HCT116 (cell line): ENCODE measurements around the gene GDPD1.

Experiments used
- CBX3 ChIP-seq: IDR thresholded peaks from 2 replicates; pipeline ENCODE4 v1.6.1; 2012; ENCODE audit warnings: low read depth
- CEBPB ChIP-seq: IDR thresholded peaks from 2 replicates; pipeline ENCODE4 v1.6.1; 2012; ENCODE audit warnings: low read depth
- EGR1 ChIP-seq: IDR thresholded peaks from 2 replicates; pipeline ENCODE4 v1.6.1; 2012; ENCODE audit warnings: low read depth
- EZH2 ChIP-seq: fragments of 200-600 bp; sonication (generic); IDR thresholded peaks from 2 replicates; pipeline ENCODE4 v1.6.1; 2017; ENCODE audit warnings: antibody characterized with exemption, mixed run types
- EZH2phosphoT487 ChIP-seq: fragments of 200-600 bp; IDR thresholded peaks from 2 replicates; pipeline ENCODE4 v1.6.1; 2018; ENCODE audit warnings: antibody characterized with exemption, borderline replicate concordance
- JUND ChIP-seq: IDR thresholded peaks from 2 replicates; pipeline ENCODE4 v1.6.1; 2012
- POLR2A ChIP-seq: IDR thresholded peaks from 2 replicates; pipeline ENCODE4 v1.7.0; 2011; ENCODE audit warnings: borderline replicate concordance; ENCODE audit not compliant: insufficient read depth, insufficient read length; ENCODE audit errors: extremely low read depth
- RAD21 ChIP-seq: IDR thresholded peaks from 2 replicates; pipeline ENCODE4 v1.6.1; 2012; ENCODE audit warnings: low read depth, mild to moderate bottlenecking
- SIN3A ChIP-seq: IDR thresholded peaks from 2 replicates; pipeline ENCODE4 v1.6.1; 2012; ENCODE audit warnings: low read depth
- SP1 ChIP-seq: IDR thresholded peaks from 2 replicates; pipeline ENCODE4 v1.6.1; 2012; ENCODE audit warnings: low read depth
- TCF7L2 ChIP-seq: IDR thresholded peaks from 2 replicates; pipeline ENCODE4 v1.7.0; 2011; ENCODE audit warnings: borderline replicate concordance, inconsistent platforms; ENCODE audit not compliant: insufficient read depth, insufficient read length; ENCODE audit errors: extremely low read depth
- ZNF274 ChIP-seq: fragments of 200-500 bp; sonication (Bioruptor generic); IDR thresholded peaks from 2 replicates; pipeline ENCODE4 v1.6.1; 2014; ENCODE audit warnings: mild to moderate bottlenecking, low read depth, low read length, inconsistent platforms
- TF ChIP-seq, protein P1 (sequence below), 3 experiments: fragments of 200-600 bp in 1 of 3; sonication (generic) in 1 of 3; IDR thresholded peaks in 2 of 3; conservative IDR thresholded peaks in 1 of 3; 2 replicates each; pipeline ENCODE4 v1.5.1; 2012 to 2017; ENCODE audit warnings: low read depth in 2 of 3, low read length in 2 of 3, antibody characterized with exemption in 1 of 3, borderline replicate concordance in 1 of 3, control low read depth in 1 of 3, mild to moderate bottlenecking in 1 of 3, mixed read lengths in 1 of 3, mixed run types in 1 of 3, moderate library complexity in 1 of 3; ENCODE audit not compliant: insufficient read depth in 1 of 3
- TF ChIP-seq, protein P2 (sequence below): IDR thresholded peaks from 2 replicates; pipeline ENCODE4 v1.6.1; 2012

DNA sequence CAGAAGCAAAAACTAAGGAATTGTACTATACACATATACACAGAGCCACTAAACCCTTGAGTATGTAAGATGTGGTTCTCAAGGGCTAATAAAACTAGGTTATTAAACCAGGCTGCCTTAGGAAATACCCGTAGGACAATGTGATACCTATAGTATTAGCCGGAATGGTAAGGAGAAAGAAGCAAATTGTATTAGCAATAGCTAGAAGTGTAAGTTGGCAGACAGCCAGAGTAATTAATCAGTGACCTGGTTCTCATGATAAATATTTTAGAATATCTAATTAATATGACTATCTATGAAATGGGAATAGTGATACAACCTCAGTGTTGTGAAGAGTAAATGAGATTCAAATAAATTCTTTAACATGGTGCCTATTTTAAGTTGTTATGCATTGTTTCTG, 18.6 kb downstream of the GDPD1 start:
- TF ChIP-seq, protein P1, sequence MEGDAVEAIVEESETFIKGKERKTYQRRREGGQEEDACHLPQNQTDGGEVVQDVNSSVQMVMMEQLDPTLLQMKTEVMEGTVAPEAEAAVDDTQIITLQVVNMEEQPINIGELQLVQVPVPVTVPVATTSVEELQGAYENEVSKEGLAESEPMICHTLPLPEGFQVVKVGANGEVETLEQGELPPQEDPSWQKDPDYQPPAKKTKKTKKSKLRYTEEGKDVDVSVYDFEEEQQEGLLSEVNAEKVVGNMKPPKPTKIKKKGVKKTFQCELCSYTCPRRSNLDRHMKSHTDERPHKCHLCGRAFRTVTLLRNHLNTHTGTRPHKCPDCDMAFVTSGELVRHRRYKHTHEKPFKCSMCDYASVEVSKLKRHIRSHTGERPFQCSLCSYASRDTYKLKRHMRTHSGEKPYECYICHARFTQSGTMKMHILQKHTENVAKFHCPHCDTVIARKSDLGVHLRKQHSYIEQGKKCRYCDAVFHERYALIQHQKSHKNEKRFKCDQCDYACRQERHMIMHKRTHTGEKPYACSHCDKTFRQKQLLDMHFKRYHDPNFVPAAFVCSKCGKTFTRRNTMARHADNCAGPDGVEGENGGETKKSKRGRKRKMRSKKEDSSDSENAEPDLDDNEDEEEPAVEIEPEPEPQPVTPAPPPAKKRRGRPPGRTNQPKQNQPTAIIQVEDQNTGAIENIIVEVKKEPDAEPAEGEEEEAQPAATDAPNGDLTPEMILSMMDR (IDR thresholded peaks at IDR 0.05 in 2 of 3, conservative IDR thresholded peaks at IDR 0.05 in 1 of 3; ENCODE audit: borderline replicate concordance in 1 of 3, insufficient read depth in 1 of 3, low read depth in 2 of 3, low read length in 2 of 3): no peak
- TF ChIP-seq JUND (no peak), CBX3 (no peak), SIN3A (no peak), EGR1 (no peak), POLR2A (no peak), EZH2phosphoT487 (no peak), TCF7L2 (no peak), ZNF274 (no peak), SP1 (no peak), EZH2 (no peak), CEBPB (no peak), RAD21 (no peak)
- TF ChIP-seq, protein P2, sequence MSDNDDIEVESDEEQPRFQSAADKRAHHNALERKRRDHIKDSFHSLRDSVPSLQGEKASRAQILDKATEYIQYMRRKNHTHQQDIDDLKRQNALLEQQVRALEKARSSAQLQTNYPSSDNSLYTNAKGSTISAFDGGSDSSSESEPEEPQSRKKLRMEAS: no peak
